Caco-2 (cell line): Measurements from ENCODE around the gene RNF167. TPM values are rescaled to one million over a fixed set of nuclear protein-coding genes. Genes with fewer than 3 reads are reported as not detected.

Source experiments
- BruUV-seq: library from RNA; stranded (reverse); fragments of 400-500 nt; replicated peaks from 2 replicates; lab custom pipeline; 2021; lab: Mats Ljungman, UMichigan
- CTCF ChIA-PET: fragments of 300-600 bp; sonication (Branson Sonifier 250); formaldehyde crosslinking; loops from one replicate; lab custom pipeline; 2022; ENCODE audit warnings: antibody characterized with exemption; lab: Charles Lee
- POLR2A ChIA-PET: fragments of 300-600 bp; sonication (Branson Sonifier 250); formaldehyde crosslinking; loops from one replicate; lab custom pipeline; 2022; ENCODE audit warnings: antibody characterized with exemption; lab: Charles Lee
- DNase-seq, 2 experiments: peaks; one replicate each; pipeline versions ENCODE4 v3.0.0 to v3.0.0-alpha.2; 2020 to 2022
- H3K27me3 ChIP-seq: replicated peaks from 2 replicates; pipeline ENCODE4 v1.6.0; 2011; ENCODE audit warnings: low read length; ENCODE audit not compliant: control insufficient read depth, insufficient read depth
- H3K36me3 ChIP-seq: 2 replicates; pipeline ENCODE4 v1.5.1; 2011; ENCODE audit warnings: low read length; ENCODE audit not compliant: control insufficient read depth, insufficient read depth
- H3K4me1 ChIP-seq: fragments of 250-450 bp; sonication (Bioruptor Pico); 2 replicates; pipeline ENCODE4 v1.5.1; 2020; ENCODE audit warnings: mild to moderate bottlenecking
- H3K4me3 ChIP-seq: 2 replicates; pipeline ENCODE4 v1.5.1; 2011; ENCODE audit warnings: low read depth, mild to moderate bottlenecking, control low read depth, low read length
- H3K9me3 ChIP-seq: fragments of 250-450 bp; sonication (Bioruptor Pico); 2 replicates; pipeline ENCODE4 v1.5.1; 2020; ENCODE audit warnings: mild to moderate bottlenecking, moderate library complexity
- H3K27ac Mint-ChIP-seq: one replicate; pipeline ENCODE4 v1.8.0; 2022; ENCODE audit warnings: mixed read lengths; ENCODE audit not compliant: unreplicated experiment
- H3K27me3 Mint-ChIP-seq: one replicate; pipeline ENCODE4 v1.8.0; 2022; ENCODE audit warnings: mixed read lengths; ENCODE audit not compliant: insufficient read depth, unreplicated experiment
- H3K36me3 Mint-ChIP-seq: one replicate; pipeline ENCODE4 v1.8.0; 2022; ENCODE audit warnings: mild to moderate bottlenecking, mixed read lengths; ENCODE audit not compliant: insufficient read depth, unreplicated experiment
- H3K4me1 Mint-ChIP-seq: one replicate; pipeline ENCODE4 v1.8.0; 2022; ENCODE audit warnings: low read depth, mixed read lengths; ENCODE audit not compliant: unreplicated experiment
- H3K4me3 Mint-ChIP-seq: one replicate; pipeline ENCODE4 v1.8.0; 2022; ENCODE audit warnings: mild to moderate bottlenecking, moderate library complexity, mixed read lengths; ENCODE audit not compliant: unreplicated experiment
- H3K9me3 Mint-ChIP-seq: one replicate; pipeline ENCODE4 v1.8.0; 2022; ENCODE audit warnings: mixed read lengths; ENCODE audit not compliant: unreplicated experiment
- CTCF ChIP-seq, 2 experiments: fragments of 200-600 bp in 1 of 2; IDR thresholded peaks; 1 replicate in 1 of 2; 2 replicates in 1 of 2; pipeline versions ENCODE4 v1.5.1 to v1.8.0; 2011 to 2022; ENCODE audit warnings: antibody characterized with exemption in 1 of 2, control low read depth in 1 of 2, inconsistent platforms in 1 of 2, low read depth in 1 of 2, low read length in 1 of 2, mild to moderate bottlenecking in 1 of 2, moderate library complexity in 1 of 2; ENCODE audit not compliant: insufficient read depth in 1 of 2, severe bottlenecking in 1 of 2, unreplicated experiment in 1 of 2
- intact Hi-C: fragments of 100-400 bp; cut with micrococcal nuclease; formaldehyde crosslinking; loops from one replicate; pipeline ENCODE4 v1.10.0; 2022; ENCODE audit not compliant: unreplicated experiment
- total RNA-seq: library from RNA; stranded (reverse); gene quantifications from 2 replicates; pipeline ENCODE4 v1.2.3, GENCODE V29; 2022

The RNF167 gene
- total RNA-seq, 1 experiment from 2014 or later = 60.9 TPM

GRCh38 chr17:4960279-4960922, 20.3 kb downstream of the RNF167 start:
- no peaks in the 10 kb centered on the region for H3K27me3 Mint-ChIP-seq
- peaks cover 9% of the 10 kb centered on the region for H3K4me1 Mint-ChIP-seq
- DNase-seq = no peak
- CTCF ChIA-PET = no interaction called here
- POLR2A ChIA-PET = no interaction called here
- Histone ChIP-seq H3K9me3 (no peaks in the 10 kb centered on the region), H3K4me3 (no peak overlapping the region), H3K36me3 (no peaks in the 10 kb centered on the region), H3K27me3 (no peaks in the 10 kb centered on the region), H3K4me1 (no peaks in the 10 kb centered on the region)
- no peak overlapping the region for H3K27ac Mint-ChIP-seq
- H3K4me3 Mint-ChIP-seq = no peak overlapping the region
- TF ChIP-seq CTCF (IDR thresholded peaks at IDR 0.05; ENCODE audit: insufficient read depth in 1 of 2, low read depth in 1 of 2, low read length in 1 of 2, severe bottlenecking in 1 of 2, unreplicated experiment in 1 of 2) = no peak
- intact Hi-C loops = no loop called here
- peaks cover 20% of the 10 kb centered on the region for H3K36me3 Mint-ChIP-seq
- H3K9me3 Mint-ChIP-seq = no peaks in the 10 kb centered on the region
- no TSS peak for BruUV-seq

- Histone ChIP-seq H3K36me3 (no peaks in the 10 kb centered on the region), H3K27me3 (no peaks in the 10 kb centered on the region), H3K9me3 (no peaks in the 10 kb centered on the region), H3K4me3 (no peak overlapping the region), H3K4me1 (peaks cover 4% of the 10 kb centered on the region; the same call in 1 of the 2 replicates)
- H3K9me3 Mint-ChIP-seq = no peaks in the 10 kb centered on the region
- CTCF ChIA-PET = no interaction called here
- peaks cover 4% of the 10 kb centered on the region for H3K4me1 Mint-ChIP-seq
- H3K36me3 Mint-ChIP-seq = peaks cover 8% of the 10 kb centered on the region
- no peak for DNase-seq
- no peak overlapping the region for H3K27ac Mint-ChIP-seq
- no peak for TF ChIP-seq CTCF (IDR thresholded peaks at IDR 0.05; ENCODE audit: insufficient read depth in 1 of 2, low read depth in 1 of 2, low read length in 1 of 2, severe bottlenecking in 1 of 2, unreplicated experiment in 1 of 2)
- H3K4me3 Mint-ChIP-seq = no peak overlapping the region
- intact Hi-C loops = no loop called here
- no peaks in the 10 kb centered on the region for H3K27me3 Mint-ChIP-seq
- BruUV-seq = no TSS peak
- POLR2A ChIA-PET = interaction anchor here (3.0 kb wide), 1 partner anchor 26 kb away, joined by 54 read pairs; the partner anchor contains the start of genes RNF167 and SLC25A11
Observed at GRCh38 chr17:4965311-4965986, 25.4 kb downstream of the RNF167 start.

- Histone ChIP-seq H3K27me3 (no peaks in the 10 kb centered on the region), H3K9me3 (no peaks in the 10 kb centered on the region), H3K4me1 (peaks cover 4% of the 10 kb centered on the region; the same call in 1 of the 2 replicates), H3K4me3 (peak overlapping the region; percentile 68), H3K36me3 (no peaks in the 10 kb centered on the region)
- no peak for TF ChIP-seq CTCF (IDR thresholded peaks at IDR 0.05; ENCODE audit: insufficient read depth in 1 of 2, low read depth in 1 of 2, low read length in 1 of 2, severe bottlenecking in 1 of 2, unreplicated experiment in 1 of 2)
- Mint-ChIP-seq H3K27ac (no peak overlapping the region), H3K4me1 (no peaks in the 10 kb centered on the region), H3K36me3 (peaks cover 18% of the 10 kb centered on the region), H3K27me3 (no peaks in the 10 kb centered on the region), H3K4me3 (no peak overlapping the region), H3K9me3 (no peaks in the 10 kb centered on the region)
- DNase-seq = peak; percentile 94 to 97
- CTCF ChIA-PET = interaction anchor here (0.6 to 2.0 kb wide), 9 partner anchors 15 to 257 kb away, joined by 3 to 13 read pairs (median 5); partner anchors contain the start of genes CAMTA2, RNF167 and SLC25A11
- BruUV-seq = TSS peak; percentile 36
- POLR2A ChIA-PET = interaction anchor here (0.9 to 3.0 kb wide), 8 partner anchors 16 to 143 kb away, joined by 3 to 54 read pairs (median 12); partner anchors contain the start of genes ENO3, INCA1, KIF1C and PFN1
- intact Hi-C loops = loop anchor here (1.0 to 2.0 kb wide), 2 partner anchors 18 to 26 kb away; partner anchors contain the start of genes RNF167 and SLC25A11
Observed at GRCh38 chr17:4966844-4967538, 26.9 kb downstream of the RNF167 start.
